Keratinocyte (primary cell): Measurements from ENCODE around the gene NUP133. TPM values are rescaled to one million over a fixed set of nuclear protein-coding genes. Genes with fewer than 3 reads are reported as not detected.

Experiments used
- DNase-seq: peaks from one replicate; pipeline ENCODE4 v3.0.0-alpha.2; 2011; ENCODE audit warnings: low read depth, missing footprints, low spot score
- FAIRE-seq: peaks from 2 replicates; lab custom pipeline; 2011; peaks lifted over from hg19 to GRCh38; lab: Jason Lieb, UNC
- H2AFZ ChIP-seq: 2 replicates; pipeline ENCODE4 v1.6.0; 2012; ENCODE audit warnings: low read length, control low read depth, inconsistent platforms; ENCODE audit not compliant: control insufficient read depth
- H3K27ac ChIP-seq: 2 replicates; pipeline ENCODE4 v1.5.1; 2011; ENCODE audit warnings: low read length; ENCODE audit not compliant: control insufficient read depth, insufficient read depth
- H3K27me3 ChIP-seq: 3 replicates; pipeline ENCODE4 v1.6.0; 2011; ENCODE audit warnings: low read length; ENCODE audit not compliant: control insufficient read depth, insufficient read depth; ENCODE audit errors: extremely low read depth
- H3K36me3 ChIP-seq, 2 experiments: 2 replicates in 1 of 2; 3 replicates in 1 of 2; pipeline ENCODE4 v1.5.1; 2011; ENCODE audit warnings: low read length in 2 of 2, mild to moderate bottlenecking in 1 of 2; ENCODE audit not compliant: control insufficient read depth in 2 of 2, insufficient read depth in 2 of 2; ENCODE audit errors: extremely low read depth in 1 of 2
- H3K4me1 ChIP-seq: 3 replicates; pipeline ENCODE4 v1.5.1; 2011; ENCODE audit warnings: low read length; ENCODE audit not compliant: control insufficient read depth, insufficient read depth; ENCODE audit errors: extremely low read depth
- H3K4me2 ChIP-seq: 3 replicates; pipeline ENCODE4 v1.6.0; 2011; ENCODE audit warnings: low read depth, low read length; ENCODE audit not compliant: control insufficient read depth, insufficient read depth; ENCODE audit errors: extremely low read depth
- H3K4me3 ChIP-seq, 3 experiments: fragments of 200-600 bp in 1 of 3; sonication (generic) in 1 of 3; 2 replicates in 2 of 3; 3 replicates in 1 of 3; pipeline ENCODE4 v1.5.1; 2011 to 2016; ENCODE audit warnings: low read length in 3 of 3, mild to moderate bottlenecking in 3 of 3, control low read depth in 2 of 3, inconsistent platforms in 1 of 3, low read depth in 1 of 3, mixed read lengths in 1 of 3, mixed run types in 1 of 3, moderate library complexity in 1 of 3; ENCODE audit not compliant: control insufficient read depth in 2 of 3, insufficient read depth in 2 of 3; ENCODE audit errors: extremely low read depth in 1 of 3
- H3K79me2 ChIP-seq: 2 replicates; pipeline ENCODE4 v1.6.0; 2012; ENCODE audit warnings: low read length; ENCODE audit not compliant: control insufficient read depth, insufficient read depth
- H3K9ac ChIP-seq: 3 replicates; pipeline ENCODE4 v1.6.0; 2011; ENCODE audit warnings: low read length; ENCODE audit not compliant: control insufficient read depth, insufficient read depth; ENCODE audit errors: extremely low read depth
- H3K9me1 ChIP-seq: 3 replicates; pipeline ENCODE4 v1.6.0; 2011; ENCODE audit warnings: low read length; ENCODE audit not compliant: control insufficient read depth, insufficient read depth; ENCODE audit errors: extremely low read depth
- H3K9me3 ChIP-seq: 2 replicates; pipeline ENCODE4 v1.5.1; 2012; ENCODE audit warnings: low read depth, low read length; ENCODE audit not compliant: control insufficient read depth
- H4K20me1 ChIP-seq: 3 replicates; pipeline ENCODE4 v1.6.0; 2011; ENCODE audit warnings: low read length; ENCODE audit not compliant: control insufficient read depth, insufficient read depth; ENCODE audit errors: extremely low read depth
- CTCF ChIP-seq, 3 experiments: IDR thresholded peaks in 1 of 3; conservative IDR thresholded peaks in 1 of 3; optimal IDR thresholded peaks in 1 of 3; 2 replicates in 2 of 3; 3 replicates in 1 of 3; pipeline versions ENCODE3 to v1.5.1; 2011; ENCODE audit warnings: low read length in 3 of 3, mild to moderate bottlenecking in 3 of 3, moderate library complexity in 2 of 3, control low read depth in 1 of 3, inconsistent platforms in 1 of 3; ENCODE audit not compliant: insufficient read depth in 2 of 3; ENCODE audit errors: extremely low read depth in 1 of 3
- EZH2 ChIP-seq: IDR thresholded peaks from one replicate; pipeline ENCODE4 v1.6.1; 2012; ENCODE audit warnings: inconsistent platforms, mild to moderate bottlenecking, low read length, moderate library complexity
- dilution Hi-C: fragments of 300-500 bp; cut with MboI; formaldehyde crosslinking; loops from one replicate; pipeline ENCODE4 v1.7.0; 2020; ENCODE audit warnings: low sequenced_read_pairs; ENCODE audit not compliant: extremely low pct_ligation_motif_present
- polyA plus RNA-seq, 5 experiments: library from polyadenylated mRNA; depleted of rRNA in 3 of 5; stranded (reverse) in 3 of 5; stranded (forward) in 1 of 5; unstranded in 1 of 5; fragments of >200 nt; gene quantifications; 1 replicate in 1 of 5; 2 replicates in 3 of 5; 3 replicates in 1 of 5; pipeline versions ENCODE4 v1.2.1 to v1.2.3, GENCODE V29; 2011 to 2012; ENCODE audit warnings: missing spikeins in 2 of 5, low read depth in 1 of 5, low replicate concordance in 1 of 5

The NUP133 gene
- polyA plus RNA-seq, 1 donor (not counting 4 experiments of a cell fraction or from before 2014, with no cell fraction given), result 25.2 TPM

GRCh38 chr1:229407206-229408026 is 100.7 kb downstream of the NUP133 start:
- DNase-seq, result no peak
- Histone ChIP-seq H3K9me1 (no peaks in the 10 kb centered on the region), H3K27ac (no peak overlapping the region), H4K20me1 (no peaks in the 10 kb centered on the region), H3K36me3 (no peaks in the 10 kb centered on the region), H3K9me3 (no peaks in the 10 kb centered on the region), H3K4me1 (peaks cover 23% of the 10 kb centered on the region), H3K9ac (no peak overlapping the region), H3K27me3 (peaks cover 24% of the 10 kb centered on the region), H3K4me3 (no peak overlapping the region), H3K79me2 (no peaks in the 10 kb centered on the region), H2AFZ (no peak overlapping the region), H3K4me2 (peak overlapping the region; percentile 25)
- TF ChIP-seq EZH2 (peak; percentile 56), CTCF (optimal IDR thresholded peaks at IDR 0.05 in 1 of 3, IDR thresholded peaks at IDR 0.05 in 1 of 3, conservative IDR thresholded peaks at IDR 0.05 in 1 of 3; ENCODE audit: extremely low read depth in 1 of 3, insufficient read depth in 2 of 3, low read length in 3 of 3) (no peak)
- FAIRE-seq, result no peak
- dilution Hi-C loops, result no loop called here

- Histone ChIP-seq H4K20me1 (no peaks in the 10 kb centered on the region), H3K27ac (no peak overlapping the region), H3K9me3 (no peaks in the 10 kb centered on the region), H3K9ac (no peak overlapping the region), H3K36me3 (no peaks in the 10 kb centered on the region), H3K4me2 (no peak overlapping the region), H2AFZ (no peak overlapping the region), H3K27me3 (peaks cover 29% of the 10 kb centered on the region), H3K4me1 (peaks cover 23% of the 10 kb centered on the region), H3K9me1 (no peaks in the 10 kb centered on the region), H3K4me3 (no peak overlapping the region), H3K79me2 (no peaks in the 10 kb centered on the region)
- FAIRE-seq (no peak), DNase-seq (no peak)
- TF ChIP-seq EZH2, result no peak
- no peak for TF ChIP-seq CTCF (optimal IDR thresholded peaks at IDR 0.05 in 1 of 3, IDR thresholded peaks at IDR 0.05 in 1 of 3, conservative IDR thresholded peaks at IDR 0.05 in 1 of 3; ENCODE audit: extremely low read depth in 1 of 3, insufficient read depth in 2 of 3, low read length in 3 of 3)
- dilution Hi-C loops, result no loop called here
Measured at GRCh38 chr1:229406798-229407197, 101.3 kb downstream of the NUP133 start.
